GM21576 (cell line): Measurements from ENCODE around the gene MRPL46.
"Not testable (repeated sequence)": the region's sequence is repeated elsewhere in the genome, so short reads cannot be mapped to it uniquely, and the experiment has no call there.

Experiments
- ATAC-seq: cut with Tn5 transposase; IDR thresholded peaks from one replicate; pipeline ENCODE4 v1.9.1; 2021; ENCODE audit warnings: mild to moderate bottlenecking, moderate library complexity; ENCODE audit not compliant: unreplicated experiment

The MRPL46 gene

GRCh38 chr15:88479169-88479568 lies 12.0 kb upstream of the MRPL46 start:
- ATAC-seq: no peak

- no peak for ATAC-seq
Observed at GRCh38 chr15:88477904-88478303, 10.7 kb upstream of the MRPL46 start.

- no peak for ATAC-seq
Observed at GRCh38 chr15:88477126-88477525, 9.9 kb upstream of the MRPL46 start.

- ATAC-seq: no peak
Observed at GRCh38 chr15:88476635-88477060, 9.5 kb upstream of the MRPL46 start.

- not testable (repeated sequence) for ATAC-seq
Observed at GRCh38 chr15:88473661-88474293, 6.6 kb upstream of the MRPL46 start.

- no peak for ATAC-seq
Observed at GRCh38 chr15:88472225-88472624, 5.0 kb upstream of the MRPL46 start.

- ATAC-seq: no peak
Observed at GRCh38 chr15:88470625-88471372, 3.6 kb upstream of the MRPL46 start.

GRCh38 chr15:88469321-88469720 lies 2.1 kb upstream of the MRPL46 start:
- no peak for ATAC-seq

- ATAC-seq: not testable (repeated sequence)
Observed at GRCh38 chr15:88468721-88469120, 1.5 kb upstream of the MRPL46 start.

GRCh38 chr15:88467935-88468528 lies 844 bp upstream of the MRPL46 start:
- ATAC-seq: no peak

- ATAC-seq: no peak
Observed at GRCh38 chr15:88465633-88466224, 1.5 kb downstream of the MRPL46 start.

- ATAC-seq: no peak
Observed at GRCh38 chr15:88463870-88464532, 3.2 kb downstream of the MRPL46 start.

- no peak for ATAC-seq
Observed at GRCh38 chr15:88456733-88457132, 10.5 kb downstream of the MRPL46 start.

- ATAC-seq: peak; percentile 86
Observed at GRCh38 chr15:88454867-88455810, 12.0 kb downstream of the MRPL46 start.

- no peak for ATAC-seq
Observed at GRCh38 chr15:88454236-88454635, 13.0 kb downstream of the MRPL46 start.

- ATAC-seq: no peak
Observed at GRCh38 chr15:88453651-88454050, 13.5 kb downstream of the MRPL46 start.

GRCh38 chr15:88450125-88450798 lies 16.9 kb downstream of the MRPL46 start:
- ATAC-seq: no peak

GRCh38 chr15:88449581-88449980 lies 17.6 kb downstream of the MRPL46 start:
- no peak for ATAC-seq

GRCh38 chr15:88448991-88449461 lies 18.2 kb downstream of the MRPL46 start:
- no peak for ATAC-seq
